Ecto neural progenitor cell (in vitro differentiated cells): ENCODE measurements around the gene KIF26A.

ENCODE experiments used
- DNase-seq: peaks from one replicate; pipeline ENCODE4 v3.0.0-alpha.2; 2018; ENCODE audit warnings: low spot score

Gene KIF26A

DNA sequence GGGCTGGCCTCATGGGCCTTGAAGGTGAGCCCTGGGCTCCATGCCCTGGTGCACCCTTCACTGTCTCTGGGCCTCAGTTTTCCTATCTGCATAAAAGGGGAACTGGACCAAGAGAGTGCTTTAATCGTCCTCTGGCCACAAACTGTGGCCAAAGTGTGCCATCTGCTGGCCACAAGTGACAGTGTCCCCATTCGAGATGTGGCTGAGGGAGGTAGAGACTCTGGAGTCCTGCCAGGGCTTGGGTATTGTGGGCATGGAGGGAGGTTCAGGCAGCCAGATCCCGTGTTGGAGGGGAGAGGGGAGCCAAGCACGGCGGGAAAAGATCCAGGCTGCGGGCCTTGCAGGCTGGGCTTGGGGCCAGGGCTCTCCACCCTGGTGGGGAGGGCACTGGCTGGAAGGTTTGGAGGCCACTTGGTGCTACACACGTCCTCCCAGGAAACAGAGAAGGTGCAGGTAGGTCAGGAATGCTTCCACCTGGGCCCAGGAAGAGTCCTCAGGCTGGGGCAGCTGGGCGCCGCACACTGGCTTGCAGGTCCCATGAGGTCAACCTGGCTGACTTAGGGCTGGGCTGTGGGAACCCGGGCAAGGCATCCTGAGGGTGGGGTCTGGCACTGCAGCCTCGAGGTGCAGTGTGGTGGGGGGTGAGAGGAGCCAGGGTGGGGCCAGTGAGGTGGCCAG lies 7.3 kb upstream of the KIF26A start:
- DNase-seq = peak; percentile 52

GRCh38 chr14:104131968-104132732 lies 6.2 kb upstream of the KIF26A start:
- DNase-seq = peak; percentile 37

DNA sequence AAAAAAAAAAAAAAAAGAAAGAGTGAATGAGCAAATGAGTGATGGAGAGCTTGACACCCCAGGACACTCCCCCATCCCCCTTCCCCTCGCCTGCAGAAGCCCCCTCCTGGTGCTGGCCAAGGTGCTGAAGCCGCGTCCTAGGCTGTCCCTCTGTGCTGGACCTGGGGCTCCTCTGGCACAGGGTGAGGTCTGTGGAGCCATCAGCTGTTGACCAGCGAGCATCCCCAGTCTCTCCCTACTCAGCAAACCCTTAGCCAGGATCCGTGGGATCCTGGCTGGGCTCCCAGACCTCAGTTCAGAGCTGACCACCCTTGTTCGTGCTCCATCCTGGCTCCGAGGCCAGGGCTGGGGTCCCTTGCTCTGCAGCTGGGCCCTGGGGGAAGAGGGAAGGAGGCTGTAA lies 5.4 kb upstream of the KIF26A start:
- DNase-seq = peak; percentile 62

DNA sequence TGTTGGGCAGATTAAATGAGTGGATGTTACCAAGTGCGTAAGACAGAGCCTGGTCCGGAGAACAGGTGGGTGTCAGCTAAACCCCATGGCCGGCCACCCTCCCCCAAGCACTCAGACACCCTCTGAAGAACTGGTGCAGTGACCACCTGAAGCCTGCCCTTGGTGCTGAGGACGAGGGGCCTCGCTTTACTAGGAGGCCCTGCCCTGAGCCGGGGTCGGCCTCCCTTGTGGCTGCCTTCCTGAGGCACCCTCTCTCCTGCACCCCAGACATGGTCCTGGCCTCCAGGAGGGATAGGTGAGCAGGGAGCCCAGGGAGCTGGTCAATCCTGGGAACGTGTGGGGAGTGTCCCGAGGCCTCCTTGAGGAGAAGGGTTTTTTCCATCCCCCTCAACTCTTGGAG lies 4.9 kb upstream of the KIF26A start:
- DNase-seq = peak; percentile 43

DNA sequence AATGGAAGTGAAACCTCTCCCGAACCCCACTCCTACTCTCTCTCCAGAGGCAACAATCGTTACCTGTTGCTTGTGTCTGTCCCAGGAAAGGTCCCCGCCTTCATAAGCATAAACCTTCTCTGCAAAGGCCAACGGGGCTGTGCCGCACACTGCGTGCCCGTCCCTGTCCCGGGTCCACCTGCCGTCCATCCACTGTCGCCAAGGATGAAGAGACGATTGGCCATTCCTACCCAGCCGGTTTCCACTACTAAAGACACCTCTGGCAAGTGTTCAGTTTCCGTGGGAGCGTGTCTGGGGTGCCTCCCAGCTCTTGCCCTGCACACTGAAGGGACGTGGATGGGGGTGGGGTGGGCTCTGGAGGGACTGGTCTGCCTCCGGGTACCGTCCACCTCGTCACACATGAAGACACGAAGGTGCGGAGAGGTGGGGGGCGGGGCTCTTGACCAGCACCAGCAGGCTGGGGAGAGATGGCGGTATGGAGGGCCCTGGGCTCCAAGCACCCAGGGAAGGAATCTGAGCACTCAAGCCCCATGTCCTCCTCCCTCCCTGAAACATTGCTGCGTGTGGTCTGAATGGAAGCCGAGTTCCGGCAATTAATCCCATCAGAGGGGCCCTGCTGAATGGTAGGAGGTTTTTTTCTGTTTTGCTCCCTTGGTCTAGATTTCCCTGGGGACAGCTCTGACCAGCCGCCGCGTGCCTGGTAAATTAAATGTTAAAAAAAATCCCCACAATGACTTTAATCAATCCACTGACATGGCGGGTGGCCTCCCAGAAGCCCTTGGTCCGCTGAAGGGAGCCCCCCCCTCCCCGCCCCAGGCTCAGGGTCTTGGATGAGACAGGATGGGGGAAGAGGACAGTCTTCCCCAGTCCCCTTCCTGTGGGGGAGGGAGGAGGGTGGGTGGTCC lies 4.1 kb upstream of the KIF26A start:
- peak; percentile 53 for DNase-seq

- peak; percentile 83 for DNase-seq
Measured at GRCh38 chr14:104135121-104135903, 3.1 kb upstream of the KIF26A start.

- peak; percentile 60 for DNase-seq
Measured at GRCh38 chr14:104135904-104136471, 2.4 kb upstream of the KIF26A start.

- peak; percentile 55 for DNase-seq
Measured at GRCh38 chr14:104136472-104137296, 1.7 kb upstream of the KIF26A start.

GRCh38 chr14:104137297-104138097 lies 890 bp upstream of the KIF26A start:
- peak; percentile 92 for DNase-seq

DNA sequence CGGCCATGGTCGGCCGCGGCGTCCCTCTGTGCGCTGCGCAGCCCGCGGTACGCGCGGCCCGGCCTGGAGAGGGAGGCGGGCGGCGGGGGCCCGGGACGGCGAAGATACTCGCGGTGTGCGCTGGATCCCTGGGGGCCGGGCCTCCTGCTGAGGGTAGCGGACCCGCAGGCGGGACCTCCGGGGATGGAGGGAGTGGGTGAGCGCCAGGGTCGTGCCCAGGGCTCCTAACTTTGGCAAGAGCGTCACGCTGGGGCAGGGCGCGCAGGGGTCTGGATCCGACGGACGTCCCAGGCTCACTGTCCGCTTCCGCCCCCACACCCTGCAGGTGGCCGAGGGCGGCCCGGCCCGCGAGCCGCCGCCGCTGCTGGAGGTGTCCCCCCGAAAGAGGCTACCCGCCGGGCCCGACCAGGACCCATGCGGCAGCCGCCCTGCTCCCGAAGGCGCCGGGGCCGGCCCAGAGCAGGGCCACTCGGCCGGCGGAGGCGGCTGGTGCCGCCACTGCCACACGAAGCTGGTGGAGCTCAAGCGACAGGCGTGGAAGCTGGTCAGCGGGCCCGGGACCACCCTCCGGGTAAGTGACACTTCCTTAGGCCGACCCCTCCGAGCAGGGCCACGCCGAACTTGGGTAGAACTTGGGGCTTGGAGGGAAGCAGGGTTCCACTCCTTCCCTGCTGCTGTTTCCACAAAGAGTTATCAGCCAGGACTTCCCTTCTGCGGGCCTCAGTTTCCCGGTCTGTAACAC lies 502 bp downstream of the KIF26A start:
- peak; percentile 81 for DNase-seq

DNA sequence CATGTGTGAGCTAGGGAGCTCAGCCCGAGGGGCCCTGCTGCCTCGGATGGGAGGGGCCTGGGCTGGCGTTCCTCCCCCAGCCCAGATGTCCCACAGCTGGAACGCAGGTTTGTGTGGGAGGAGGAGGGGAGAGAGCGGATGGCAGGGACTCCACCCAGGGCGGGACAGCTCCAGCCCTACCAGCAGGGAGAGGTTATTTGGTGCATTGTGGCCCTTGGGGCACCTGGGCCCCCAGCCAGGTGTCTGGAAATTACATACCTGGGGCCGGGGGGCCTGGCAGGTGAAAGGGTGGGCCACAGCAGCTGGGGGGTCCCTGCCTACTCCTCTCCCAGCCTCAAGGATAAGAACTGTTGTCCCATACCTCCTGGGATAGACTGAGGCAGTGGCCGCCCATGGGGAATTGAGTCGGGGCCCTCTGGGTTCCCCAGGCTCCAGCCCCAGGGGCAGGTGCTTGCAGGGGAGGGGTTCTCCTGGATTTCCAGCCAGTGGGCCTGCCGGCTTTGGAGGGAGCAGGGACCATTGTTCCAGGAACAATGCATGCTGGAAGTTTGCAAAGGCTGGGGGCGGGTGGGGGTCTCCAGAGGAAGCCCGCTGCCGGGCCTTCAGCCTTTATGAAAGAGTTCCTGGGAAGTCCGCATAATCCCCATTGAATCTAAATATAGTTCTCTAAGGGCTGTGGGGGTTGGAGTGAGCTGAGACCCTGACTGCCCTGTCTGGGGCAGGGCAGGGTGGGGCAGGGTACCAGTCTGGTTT lies 1.2 kb downstream of the KIF26A start:
- peak; percentile 66 for DNase-seq

GRCh38 chr14:104140213-104140462 lies 1.8 kb downstream of the KIF26A start:
- DNase-seq = no peak

- peak; percentile 43 for DNase-seq
Measured at GRCh38 chr14:104140463-104141331, 2.3 kb downstream of the KIF26A start.

DNA sequence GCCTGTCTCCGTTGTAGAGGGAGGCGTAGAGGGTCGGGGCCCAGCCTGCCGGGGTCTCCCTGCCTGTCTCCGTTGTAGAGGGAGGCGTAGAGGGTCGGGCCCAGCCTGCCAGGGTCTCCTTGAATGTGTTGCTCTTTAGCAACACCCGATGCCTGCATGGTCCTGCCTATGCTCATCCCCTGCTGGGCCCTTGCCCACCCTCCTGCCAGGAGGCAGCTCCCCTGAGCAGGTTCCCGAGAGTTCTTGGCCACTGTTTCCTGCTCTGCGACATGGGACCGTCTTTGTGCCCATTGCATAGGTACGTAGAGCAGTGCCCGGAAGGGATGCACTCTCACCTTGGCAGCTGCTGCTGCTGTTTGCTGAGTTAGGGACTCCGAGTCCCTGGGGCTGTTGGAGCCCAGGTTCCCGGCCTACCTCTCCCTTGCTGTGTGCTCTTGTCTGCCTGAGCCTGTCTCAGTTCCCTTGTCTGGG lies 3.3 kb downstream of the KIF26A start:
- peak; percentile 43 for DNase-seq

- peak; percentile 44 for DNase-seq
Measured at GRCh38 chr14:104142136-104142945, 4.0 kb downstream of the KIF26A start.

DNA sequence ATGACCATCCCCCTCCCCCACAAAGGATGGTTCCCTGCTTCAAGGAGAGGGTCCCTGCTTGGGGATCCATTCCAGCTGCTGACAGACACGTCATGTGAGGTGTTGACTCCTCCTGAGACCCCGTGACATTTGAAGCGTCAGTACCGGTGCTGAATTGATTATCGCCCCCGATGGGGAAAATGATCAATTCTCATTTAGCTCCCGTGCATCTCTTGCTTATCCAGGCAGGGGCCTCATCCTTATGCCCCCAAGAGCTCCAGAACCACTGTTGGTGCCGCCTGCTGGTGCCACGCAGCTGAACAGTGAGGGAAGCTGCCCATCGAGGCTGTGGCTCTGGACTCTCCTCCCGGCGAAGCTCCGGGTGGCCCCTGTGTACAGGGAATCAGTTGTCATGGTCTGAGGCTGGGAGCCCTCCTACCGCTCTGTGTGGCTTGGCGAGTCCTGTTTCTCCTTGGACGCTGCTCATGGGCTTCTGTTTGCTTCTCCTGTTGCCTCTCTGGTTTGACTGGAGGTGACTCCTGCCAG lies 4.6 kb downstream of the KIF26A start:
- no peak for DNase-seq
